ENCODE data around the gene KCNF1.

GRCh38 chr2:10878268-10878915 is 33.3 kb upstream of the KCNF1 start:
- no peak for TF ChIP-seq PPARA (CRISPR knock-in tag; IDR thresholded peaks at IDR 0.05; ENCODE audit: borderline replicate concordance)
- TF ChIP-seq ISL1 (CRISPR knock-in tag; IDR thresholded peaks at IDR 0.05) = no peak
- no peak for TF ChIP-seq ZNF8 (CRISPR knock-in tag; IDR thresholded peaks at IDR 0.05)
- TF ChIP-seq CREB5 (CRISPR knock-in tag; IDR thresholded peaks at IDR 0.05; ENCODE audit: low read depth) = no peak
- TF ChIP-seq POU6F1 (CRISPR knock-in tag; IDR thresholded peaks at IDR 0.05; ENCODE audit: borderline replicate concordance, low read depth) = no peak

Measured in SK-N-SH treated with all-trans-retinoic acid at 6 μM for 48 hours (cell line).